GM21447 (cell line): ENCODE measurements around the gene KMT5B.

Experiments used
- ATAC-seq: cut with Tn5 transposase; IDR thresholded peaks from one replicate; pipeline ENCODE4 v1.9.1; 2021; ENCODE audit not compliant: unreplicated experiment

Gene KMT5B

GRCh38 chr11:68121067-68121899 lies 91.8 kb downstream of the KMT5B start, which contains the start of gene CHKA:
Gene CHKA, minus strand, starts transcription at chr11:68121388. Its CDS starts 211 bp downstream, at chr11:68121177.
- peak; percentile 75 for ATAC-seq

GRCh38 chr11:68120273-68121066 lies 92.6 kb downstream of the KMT5B start:
- ATAC-seq, result peak; percentile 20

- no peak for ATAC-seq
Measured at GRCh38 chr11:68118706-68119448, 94.2 kb downstream of the KMT5B start.

GRCh38 chr11:68117853-68118470 lies 95.1 kb downstream of the KMT5B start:
- no peak for ATAC-seq

GRCh38 chr11:68116974-68117373 lies 96.1 kb downstream of the KMT5B start:
- no peak for ATAC-seq

- ATAC-seq, result no peak
Measured at GRCh38 chr11:68116126-68116525, 97.0 kb downstream of the KMT5B start.

GRCh38 chr11:68115285-68115684 lies 97.8 kb downstream of the KMT5B start:
- ATAC-seq, result no peak

GRCh38 chr11:68113986-68114385 lies 99.1 kb downstream of the KMT5B start:
- ATAC-seq, result no peak

GRCh38 chr11:68107689-68108088 lies 105.4 kb downstream of the KMT5B start:
- ATAC-seq, result no peak

- ATAC-seq, result no peak
Measured at GRCh38 chr11:68106165-68106940, 106.7 kb downstream of the KMT5B start.
